ENCODE results near the gene GSTK1. TPM values are rescaled to one million over a fixed set of nuclear protein-coding genes. Genes with fewer than 3 reads are reported as not detected.
"Not testable (repeated sequence)": the region's sequence is repeated elsewhere in the genome, so short reads cannot be mapped to it uniquely, and the experiment has no call there.

The GSTK1 gene
- total and polyA plus RNA-seq, 2 experiments from 2014 or later, result 119 to 153 TPM

- WGBS, 2 experiments (ENCODE audit: low coverage in 1 of 2, low lambda C conversion rate in 2 of 2, missing lambda C conversion rate in 2 of 2), result 93% methylated on average over 17 of the region's 17 CpGs
- peaks cover 19% of the 10 kb centered on the region; the same call in 1 of the 2 replicates for H3K4me1 ChIP-seq (ENCODE audit: insufficient read depth)
These were observed 24.2 kb downstream of the GSTK1 start for GRCh38 chr7:143287339-143287934.

GRCh38 chr7:143287935-143288826, 24.9 kb downstream of the GSTK1 start, which contains the start of gene CASP2:
TSS of gene CASP2 (plus strand) at chr7:143288351. CDS start at chr7:143288456, 105 bp downstream.
- Histone ChIP-seq H2AFZ (peak within 1 kb of the TSS; percentile 96), H3K27ac (peak within 1 kb of the TSS; percentile 82), H3K36me3 (ENCODE audit: low read depth) (no peaks in the 10 kb centered on the region), H3K4me3 (peak within 1 kb of the TSS; percentile 94), H4K20me1 (ENCODE audit: insufficient read depth) (no peaks in the 10 kb centered on the region), H3K79me2 (ENCODE audit: insufficient read depth) (peaks cover 46% of the 10 kb centered on the region), H3K4me1 (ENCODE audit: insufficient read depth) (peaks cover 19% of the 10 kb centered on the region; the same call in 1 of the 2 replicates), H3K9me3 (ENCODE audit: low read depth) (no peaks in the 10 kb centered on the region), H3F3A (ENCODE audit: insufficient read depth) (peaks cover 12% of the 10 kb centered on the region), H3K27me3 (replicated peaks; ENCODE audit: insufficient read depth) (no peaks in the 10 kb centered on the region), H3K9me2 (ENCODE audit: insufficient read depth) (no peaks in the 10 kb centered on the region), H3K9ac (peak within 1 kb of the TSS; percentile 94), H3K4me2 (ENCODE audit: unreplicated experiment) (peak within 1 kb of the TSS; percentile 97)
- TF ChIP-seq EZH2phosphoT487 (IDR thresholded peaks at IDR 0.05; ENCODE audit: insufficient read depth, low read depth) (no peak), EZH2 (IDR thresholded peaks at IDR 0.05; ENCODE audit: insufficient read depth, poor library complexity, severe bottlenecking) (no peak)
- in situ Hi-C loops (cut with MboI), result no loop called here
- 3 to 4% methylated on average over 62 to 69 of the region's 84 CpGs for WGBS, 2 experiments (ENCODE audit: low coverage in 1 of 2, low lambda C conversion rate in 2 of 2, missing lambda C conversion rate in 2 of 2)
- DNase-seq, result peak; percentile 97

More at GRCh38 chr7:143287339-143287934, 24.2 kb downstream of the GSTK1 start:
- no peaks in the 10 kb centered on the region for H4K20me1 ChIP-seq (ENCODE audit: insufficient read depth)
- TF ChIP-seq EZH2 (IDR thresholded peaks at IDR 0.05; ENCODE audit: insufficient read depth, poor library complexity, severe bottlenecking), result no peak
- no peak for TF ChIP-seq EZH2phosphoT487 (IDR thresholded peaks at IDR 0.05; ENCODE audit: insufficient read depth, low read depth)
- in situ Hi-C loops (cut with MboI), result no loop called here
- peak overlapping the region; percentile 33 for H3K4me2 ChIP-seq (ENCODE audit: unreplicated experiment)
- H3K79me2 ChIP-seq (ENCODE audit: insufficient read depth), result peaks cover 41% of the 10 kb centered on the region
- H3K36me3 ChIP-seq (ENCODE audit: low read depth), result no peaks in the 10 kb centered on the region
- H2AFZ ChIP-seq, result peak overlapping the region; percentile 96
- no peak overlapping the region for H3K9ac ChIP-seq
- H3K9me3 ChIP-seq (ENCODE audit: low read depth), result no peaks in the 10 kb centered on the region
- no peaks in the 10 kb centered on the region for H3K9me2 ChIP-seq (ENCODE audit: insufficient read depth)
- peaks cover 12% of the 10 kb centered on the region for H3F3A ChIP-seq (ENCODE audit: insufficient read depth)
- no peak for DNase-seq
- no peaks in the 10 kb centered on the region for H3K27me3 ChIP-seq (replicated peaks; ENCODE audit: insufficient read depth)
- H3K27ac ChIP-seq, result no peak overlapping the region
- peak overlapping the region; percentile 94 for H3K4me3 ChIP-seq

DNA sequence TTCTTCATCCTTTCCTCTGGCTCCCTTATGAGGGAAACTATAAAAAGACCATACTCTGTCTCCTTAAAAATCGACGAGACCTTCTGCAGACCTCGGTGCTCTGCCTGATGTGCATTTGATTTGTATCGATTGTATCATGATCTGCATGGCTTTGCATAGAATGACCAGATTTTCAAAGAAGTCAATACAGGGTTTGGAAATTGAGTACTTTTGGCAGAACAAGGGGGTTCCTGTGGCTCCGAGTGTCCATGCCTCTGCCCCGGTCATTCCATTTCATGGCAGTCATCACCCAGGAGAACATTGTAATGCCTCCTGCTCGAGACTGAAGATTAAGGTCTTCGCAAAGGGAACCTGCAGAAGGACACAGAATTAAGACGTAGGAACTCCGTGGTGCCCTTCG, 25.6 kb downstream of the GSTK1 start:
- H4K20me1 ChIP-seq (ENCODE audit: insufficient read depth), result no peaks in the 10 kb centered on the region
- TF ChIP-seq EZH2phosphoT487 (IDR thresholded peaks at IDR 0.05; ENCODE audit: insufficient read depth, low read depth), result no peak
- TF ChIP-seq EZH2 (IDR thresholded peaks at IDR 0.05; ENCODE audit: insufficient read depth, poor library complexity, severe bottlenecking), result no peak
- 2 to 3% methylated on average over 11 of the region's 11 CpGs for WGBS, 2 experiments (ENCODE audit: low coverage in 1 of 2, low lambda C conversion rate in 2 of 2, missing lambda C conversion rate in 2 of 2)
- H3K9me2 ChIP-seq (ENCODE audit: insufficient read depth), result no peaks in the 10 kb centered on the region
- no peaks in the 10 kb centered on the region for H3K9me3 ChIP-seq (ENCODE audit: low read depth)
- H3K9ac ChIP-seq, result peak overlapping the region; percentile 94
- peaks cover 12% of the 10 kb centered on the region for H3F3A ChIP-seq (ENCODE audit: insufficient read depth)
- peak overlapping the region; percentile 94 for H3K4me3 ChIP-seq
- H3K36me3 ChIP-seq (ENCODE audit: low read depth), result peaks cover 3% of the 10 kb centered on the region; the same call in 1 of the 2 replicates
- H2AFZ ChIP-seq, result peak overlapping the region; percentile 96
- peak overlapping the region; percentile 97 for H3K4me2 ChIP-seq (ENCODE audit: unreplicated experiment)
- peaks cover 53% of the 10 kb centered on the region for H3K79me2 ChIP-seq (ENCODE audit: insufficient read depth)
- peak; percentile 70 for DNase-seq
- in situ Hi-C loops (cut with MboI), result no loop called here
- no peaks in the 10 kb centered on the region for H3K27me3 ChIP-seq (replicated peaks; ENCODE audit: insufficient read depth)
- H3K4me1 ChIP-seq (ENCODE audit: insufficient read depth), result peaks cover 19% of the 10 kb centered on the region; the same call in 1 of the 2 replicates
- peak overlapping the region; percentile 82 for H3K27ac ChIP-seq

GRCh38 chr7:143289421-143289820, 26.2 kb downstream of the GSTK1 start:
- in situ Hi-C loops (cut with MboI), result no loop called here
- H2AFZ ChIP-seq, result peak overlapping the region; percentile 96
- peaks cover 59% of the 10 kb centered on the region for H3K79me2 ChIP-seq (ENCODE audit: insufficient read depth)
- peaks cover 12% of the 10 kb centered on the region for H3F3A ChIP-seq (ENCODE audit: insufficient read depth)
- H3K4me1 ChIP-seq (ENCODE audit: insufficient read depth), result peaks cover 19% of the 10 kb centered on the region; the same call in 1 of the 2 replicates
- WGBS, 2 experiments (ENCODE audit: low coverage in 1 of 2, low lambda C conversion rate in 2 of 2, missing lambda C conversion rate in 2 of 2), result 6 to 7% methylated on average over 6 of the region's 6 CpGs
- peak overlapping the region; percentile 82 for H3K27ac ChIP-seq
- no peaks in the 10 kb centered on the region for H3K9me2 ChIP-seq (ENCODE audit: insufficient read depth)
- no peaks in the 10 kb centered on the region for H3K27me3 ChIP-seq (replicated peaks; ENCODE audit: insufficient read depth)
- peak overlapping the region; percentile 94 for H3K4me3 ChIP-seq
- peak overlapping the region; percentile 94 for H3K9ac ChIP-seq
- H4K20me1 ChIP-seq (ENCODE audit: insufficient read depth), result no peaks in the 10 kb centered on the region
- peak overlapping the region; percentile 97 for H3K4me2 ChIP-seq (ENCODE audit: unreplicated experiment)
- no peaks in the 10 kb centered on the region for H3K9me3 ChIP-seq (ENCODE audit: low read depth)
- DNase-seq, result peak; percentile 61
- H3K36me3 ChIP-seq (ENCODE audit: low read depth), result peaks cover 9% of the 10 kb centered on the region
- no peak for TF ChIP-seq EZH2phosphoT487 (IDR thresholded peaks at IDR 0.05; ENCODE audit: insufficient read depth, low read depth)
- no peak for TF ChIP-seq EZH2 (IDR thresholded peaks at IDR 0.05; ENCODE audit: insufficient read depth, poor library complexity, severe bottlenecking)

DNA sequence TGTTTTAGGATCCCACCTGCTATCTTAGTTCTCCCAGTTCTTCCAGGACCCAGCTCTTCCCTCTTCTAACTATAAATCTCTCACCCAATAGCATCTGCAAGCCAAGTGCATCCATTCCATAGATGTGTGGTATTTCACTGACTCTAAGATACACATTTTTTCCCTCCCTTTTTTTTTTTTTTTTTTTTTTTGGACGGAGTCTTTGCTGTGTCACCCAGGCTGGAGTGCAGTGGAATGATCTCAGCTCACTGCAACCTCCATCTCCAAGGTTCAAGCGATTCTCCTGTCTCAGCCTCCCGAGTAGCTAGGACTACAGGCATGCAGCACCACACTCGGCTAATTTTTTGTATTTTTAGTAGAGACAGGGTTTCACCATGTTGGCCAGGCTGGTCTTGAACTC, 26.6 kb downstream of the GSTK1 start:
- H2AFZ ChIP-seq; H3K27me3 ChIP-seq (replicated peaks; ENCODE audit: insufficient read depth); H3K9me3 ChIP-seq (ENCODE audit: low read depth); H3K9me2 ChIP-seq (ENCODE audit: insufficient read depth); DNase-seq; in situ Hi-C loops (cut with MboI); H4K20me1 ChIP-seq (ENCODE audit: insufficient read depth): not testable (repeated sequence)
- peaks cover 14% of the 10 kb centered on the region for H3K36me3 ChIP-seq (ENCODE audit: low read depth)
- H3K9ac ChIP-seq, result peak overlapping the region; percentile 94
- peak overlapping the region; percentile 94 for H3K4me3 ChIP-seq
- peaks cover 12% of the 10 kb centered on the region for H3F3A ChIP-seq (ENCODE audit: insufficient read depth)
- WGBS, 2 experiments (ENCODE audit: low coverage in 1 of 2, low lambda C conversion rate in 2 of 2, missing lambda C conversion rate in 2 of 2), result 59 to 66% methylated on average over 3 to 4 of the region's 4 CpGs
- H3K79me2 ChIP-seq (ENCODE audit: insufficient read depth), result peaks cover 61% of the 10 kb centered on the region
- H3K27ac ChIP-seq, result peak overlapping the region; percentile 82
- peaks cover 19% of the 10 kb centered on the region; the same call in 1 of the 2 replicates for H3K4me1 ChIP-seq (ENCODE audit: insufficient read depth)
- peak overlapping the region; percentile 97 for H3K4me2 ChIP-seq (ENCODE audit: unreplicated experiment)
